Daoy (cell line): ENCODE data around the gene BNIP5. TPM values are rescaled to one million over a fixed set of nuclear protein-coding genes. Genes with fewer than 3 reads are reported as not detected.

Source experiments
- DNase-seq: peaks from one replicate; pipeline ENCODE4 v3.0.0-alpha.2; 2015; ENCODE audit warnings: low read depth
- total RNA-seq: library from RNA; depleted of rRNA; stranded (reverse); fragments of >200 nt; shearing (Covaris generic); gene quantifications from 2 replicates; pipeline ENCODE4 v1.2.3, GENCODE V29; 2014; rRNA removed

The BNIP5 gene
- total RNA-seq, 1 experiment from 2014 or later, result not detected

DNA sequence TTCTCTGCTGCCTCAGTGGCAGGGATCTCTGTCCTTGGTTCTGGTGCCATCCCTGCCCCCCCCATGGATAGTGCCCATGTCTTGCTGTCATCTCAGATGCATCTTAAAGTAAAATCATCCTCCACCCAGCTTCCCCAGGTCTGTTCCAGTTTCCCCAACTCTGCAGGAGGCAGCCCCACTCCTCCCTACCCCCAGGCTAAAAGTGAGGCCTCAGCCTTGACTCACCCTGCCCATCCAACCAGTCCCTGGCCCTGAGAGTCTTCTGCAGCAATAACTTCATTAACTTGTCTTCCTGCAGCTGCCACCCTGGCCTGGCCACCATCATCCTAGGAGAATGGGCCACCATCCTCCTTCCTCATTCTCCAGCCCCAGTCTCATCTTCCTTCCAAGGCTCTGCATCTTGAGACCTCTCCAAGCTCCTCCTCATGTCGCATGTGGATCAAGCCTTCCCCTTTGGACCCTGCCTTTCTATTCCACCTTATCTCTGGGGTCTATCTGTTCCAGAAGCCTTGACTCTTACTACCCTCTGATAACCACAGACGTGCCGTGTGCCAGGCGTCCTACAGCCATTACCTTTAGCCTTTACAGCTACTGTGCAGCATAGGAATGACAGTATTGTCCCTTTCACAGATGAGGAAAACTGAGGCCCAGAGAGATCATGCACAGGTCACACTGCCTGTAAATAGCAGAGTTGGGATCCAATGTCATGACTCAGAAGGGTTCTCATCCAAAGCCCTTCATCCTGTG, 68.8 kb downstream of the BNIP5 start:
- peak; percentile 29 for DNase-seq

DNA sequence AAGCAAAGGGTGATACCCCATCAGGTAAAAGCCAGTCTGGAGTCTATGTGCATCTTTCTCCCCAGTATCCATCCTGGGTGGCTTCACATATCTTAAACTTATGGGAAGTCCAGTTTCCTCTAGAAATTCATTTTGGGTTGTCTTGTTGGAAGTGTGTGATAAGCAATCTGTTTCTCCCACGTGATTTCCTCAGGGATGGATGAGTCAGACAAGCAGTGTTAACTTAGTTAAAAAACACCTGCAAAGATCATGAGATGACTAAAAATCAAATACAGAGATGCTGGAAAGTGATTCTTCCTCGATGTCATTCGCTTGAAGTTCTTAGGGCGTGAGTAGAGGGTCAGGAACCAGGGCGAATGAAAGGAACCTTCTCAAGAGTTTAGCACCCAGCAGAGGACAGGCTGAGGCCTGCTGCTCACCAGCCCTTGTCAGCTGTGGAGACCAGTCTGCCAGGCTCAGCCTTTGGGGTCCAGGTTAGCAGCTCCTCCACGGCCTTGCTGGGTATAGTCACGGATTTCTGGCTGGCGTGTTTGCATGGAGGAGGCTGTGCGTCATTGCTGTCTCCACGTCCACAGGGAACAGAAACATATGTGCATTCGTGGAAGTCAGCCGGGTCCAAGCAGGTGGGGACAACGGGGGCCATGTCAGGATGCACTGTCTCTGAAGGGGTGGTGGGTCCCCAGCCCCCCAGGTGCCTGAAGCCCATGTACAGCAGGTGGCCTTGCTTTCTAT, 69.6 kb downstream of the BNIP5 start:
- no peak for DNase-seq

Other genes with a start within 250 kb of the BNIP5 start
- gene MAPK13, start 206.4 kb downstream of the BNIP5 start, total RNA-seq, result 0.18 and 0.46 TPM in 2 replicates
- 7.2 and 10.0 TPM in 2 replicates for gene BRPF3, start 140.1 kb downstream of the BNIP5 start, total RNA-seq
- gene PNPLA1, start 66.8 kb downstream of the BNIP5 start, total RNA-seq, result not detected in 2 replicates
- 0.69 and 0.83 TPM in 2 replicates for gene ETV7, start 50.8 kb upstream of the BNIP5 start, total RNA-seq
- 0.03 TPM in 1 of 2 replicates, not detected in the other for gene PXT1, start 106.0 kb upstream of the BNIP5 start, total RNA-seq
- gene KCTD20, start 106.1 kb upstream of the BNIP5 start, total RNA-seq, result 93.1 and 107 TPM in 2 replicates
- 22.2 and 31.6 TPM in 2 replicates for gene STK38, start 210.6 kb upstream of the BNIP5 start, total RNA-seq